Subcutaneous adipose tissue (tissue), 4 donors: Measurements from ENCODE around the gene IL1A. TPM values are rescaled to one million over a fixed set of nuclear protein-coding genes. Genes with fewer than 3 reads are reported as not detected.

ENCODE experiments used
- CTCF ChIP-seq: fragments of 450-650 bp; IDR thresholded peaks from one replicate; pipeline ENCODE4 v1.5.1; 2016; ENCODE audit warnings: low read depth, mild to moderate bottlenecking, control low read depth, antibody characterized with exemption, moderate library complexity
- total RNA-seq, 4 donors: library from RNA; depleted of rRNA; stranded (reverse); fragments of >200 nt; gene quantifications; one replicate each; pipeline ENCODE4 v1.1.0, GENCODE V29; 2016

IL1A gene
- total RNA-seq = not detected

GRCh38 chr2:112784199-112785189, at the start of gene IL1A:
Gene IL1A (minus strand): TSS chr2:112784493. CDS start chr2:112783770, 723 bp downstream.
- TF ChIP-seq CTCF = no peak

GRCh38 chr2:112833976-112834375, 49.7 kb upstream of the IL1A start:
- TF ChIP-seq CTCF = no peak

- no peak for TF ChIP-seq CTCF
These were observed 48.7 kb upstream of the IL1A start for GRCh38 chr2:112832841-112833638.

- no peak for TF ChIP-seq CTCF
These were observed 47.9 kb upstream of the IL1A start for GRCh38 chr2:112831946-112832840.

- no peak for TF ChIP-seq CTCF
These were observed 47.2 kb upstream of the IL1A start for GRCh38 chr2:112831513-112831845.

GRCh38 chr2:112830682-112831512, 46.6 kb upstream of the IL1A start:
- TF ChIP-seq CTCF = no peak
